ENCODE data around the gene SFRP5.

The SFRP5 gene

DNA sequence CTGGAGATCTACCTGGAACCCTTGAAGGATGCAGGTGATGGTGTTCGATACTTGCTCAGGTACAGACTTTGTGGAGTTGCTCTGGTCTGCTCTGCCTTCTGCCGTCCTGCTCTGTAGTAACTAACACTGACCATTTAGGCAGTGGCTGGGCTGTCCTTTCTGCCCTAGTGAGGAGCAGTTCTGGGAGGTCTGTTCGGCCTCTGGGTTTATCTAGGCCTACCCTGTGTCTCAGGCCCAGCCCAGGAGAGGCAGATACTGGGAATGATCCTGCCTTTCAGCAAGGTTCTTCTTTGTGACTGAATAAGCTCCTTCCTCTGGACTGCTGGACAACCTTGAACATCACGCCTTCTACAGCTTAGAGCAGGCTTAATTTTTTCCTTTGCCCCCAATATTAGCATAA lies 33.2 kb downstream of the SFRP5 start (continued):
- TF ChIP-seq, protein P1, sequence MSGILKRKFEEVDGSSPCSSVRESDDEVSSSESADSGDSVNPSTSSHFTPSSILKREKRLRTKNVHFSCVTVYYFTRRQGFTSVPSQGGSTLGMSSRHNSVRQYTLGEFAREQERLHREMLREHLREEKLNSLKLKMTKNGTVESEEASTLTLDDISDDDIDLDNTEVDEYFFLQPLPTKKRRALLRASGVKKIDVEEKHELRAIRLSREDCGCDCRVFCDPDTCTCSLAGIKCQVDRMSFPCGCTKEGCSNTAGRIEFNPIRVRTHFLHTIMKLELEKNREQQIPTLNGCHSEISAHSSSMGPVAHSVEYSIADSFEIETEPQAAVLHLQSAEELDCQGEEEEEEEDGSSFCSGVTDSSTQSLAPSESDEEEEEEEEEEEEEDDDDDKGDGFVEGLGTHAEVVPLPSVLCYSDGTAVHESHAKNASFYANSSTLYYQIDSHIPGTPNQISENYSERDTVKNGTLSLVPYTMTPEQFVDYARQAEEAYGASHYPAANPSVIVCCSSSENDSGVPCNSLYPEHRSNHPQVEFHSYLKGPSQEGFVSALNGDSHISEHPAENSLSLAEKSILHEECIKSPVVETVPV (CRISPR knock-in tag; IDR thresholded peaks at IDR 0.05), result no peak
- no peak for TF ChIP-seq PPARA (CRISPR knock-in tag; IDR thresholded peaks at IDR 0.05; ENCODE audit: borderline replicate concordance)
- TF ChIP-seq BACH2 (CRISPR knock-in tag; IDR thresholded peaks at IDR 0.05; ENCODE audit: borderline replicate concordance), result no peak
- TF ChIP-seq RARB (CRISPR knock-in tag; IDR thresholded peaks at IDR 0.05), result no peak
- no peak for TF ChIP-seq SNAI2 (CRISPR knock-in tag; IDR thresholded peaks at IDR 0.05)
- TF ChIP-seq TCF4 (CRISPR knock-in tag; IDR thresholded peaks at IDR 0.05; ENCODE audit: borderline replicate concordance), result no peak

DNA sequence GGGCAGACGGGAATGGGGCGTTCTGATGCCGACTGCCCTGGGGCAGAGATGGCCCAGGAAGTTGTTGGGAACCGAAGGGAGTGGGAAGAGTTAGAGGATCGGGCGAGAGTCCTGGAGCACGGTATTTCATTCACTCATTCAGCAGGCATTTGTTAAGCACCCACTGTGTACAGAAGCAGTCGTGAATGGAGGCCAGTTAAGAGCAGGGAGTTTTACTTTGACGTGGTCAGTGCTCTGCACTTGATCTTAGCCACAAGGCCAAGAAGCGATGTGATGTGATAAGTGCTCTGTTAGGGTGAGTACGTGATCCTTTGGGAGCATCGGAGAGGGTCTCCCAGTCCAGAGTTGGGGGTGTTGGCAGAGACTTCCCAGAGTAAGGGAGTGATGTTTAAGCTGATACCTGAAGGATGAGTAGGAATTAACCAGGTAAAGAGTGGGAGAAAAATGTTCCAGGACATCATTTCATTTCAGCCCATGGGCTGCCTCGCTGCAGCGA lies 34.0 kb downstream of the SFRP5 start:
- no peak for TF ChIP-seq ZNF565 (CRISPR knock-in tag; conservative IDR thresholded peaks at IDR 0.05; ENCODE audit: low read depth)
- TF ChIP-seq BACH2 (CRISPR knock-in tag; IDR thresholded peaks at IDR 0.05; ENCODE audit: borderline replicate concordance), result no peak
- TF ChIP-seq ZFP30 (CRISPR knock-in tag; IDR thresholded peaks at IDR 0.05), result no peak
- no peak for TF ChIP-seq SNAI2 (CRISPR knock-in tag; IDR thresholded peaks at IDR 0.05)
- TF ChIP-seq, protein P2, sequence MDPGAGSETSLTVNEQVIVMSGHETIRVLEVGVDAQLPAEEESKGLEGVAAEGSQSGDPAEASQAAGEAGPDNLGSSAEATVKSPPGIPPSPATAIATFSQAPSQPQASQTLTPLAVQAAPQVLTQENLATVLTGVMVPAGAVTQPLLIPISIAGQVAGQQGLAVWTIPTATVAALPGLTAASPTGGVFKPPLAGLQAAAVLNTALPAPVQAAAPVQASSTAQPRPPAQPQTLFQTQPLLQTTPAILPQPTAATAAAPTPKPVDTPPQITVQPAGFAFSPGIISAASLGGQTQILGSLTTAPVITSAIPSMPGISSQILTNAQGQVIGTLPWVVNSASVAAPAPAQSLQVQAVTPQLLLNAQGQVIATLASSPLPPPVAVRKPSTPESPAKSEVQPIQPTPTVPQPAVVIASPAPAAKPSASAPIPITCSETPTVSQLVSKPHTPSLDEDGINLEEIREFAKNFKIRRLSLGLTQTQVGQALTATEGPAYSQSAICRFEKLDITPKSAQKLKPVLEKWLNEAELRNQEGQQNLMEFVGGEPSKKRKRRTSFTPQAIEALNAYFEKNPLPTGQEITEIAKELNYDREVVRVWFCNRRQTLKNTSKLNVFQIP (CRISPR knock-in tag; IDR thresholded peaks at IDR 0.05; ENCODE audit: borderline replicate concordance, low read depth), result no peak
- TF ChIP-seq OSR1 (CRISPR knock-in tag; IDR thresholded peaks at IDR 0.05), result no peak
- no peak for TF ChIP-seq TOX (CRISPR knock-in tag; IDR thresholded peaks at IDR 0.05; ENCODE audit: borderline replicate concordance)
- no peak for TF ChIP-seq PPARA (CRISPR knock-in tag; IDR thresholded peaks at IDR 0.05; ENCODE audit: borderline replicate concordance)
- TF ChIP-seq, protein P3, sequence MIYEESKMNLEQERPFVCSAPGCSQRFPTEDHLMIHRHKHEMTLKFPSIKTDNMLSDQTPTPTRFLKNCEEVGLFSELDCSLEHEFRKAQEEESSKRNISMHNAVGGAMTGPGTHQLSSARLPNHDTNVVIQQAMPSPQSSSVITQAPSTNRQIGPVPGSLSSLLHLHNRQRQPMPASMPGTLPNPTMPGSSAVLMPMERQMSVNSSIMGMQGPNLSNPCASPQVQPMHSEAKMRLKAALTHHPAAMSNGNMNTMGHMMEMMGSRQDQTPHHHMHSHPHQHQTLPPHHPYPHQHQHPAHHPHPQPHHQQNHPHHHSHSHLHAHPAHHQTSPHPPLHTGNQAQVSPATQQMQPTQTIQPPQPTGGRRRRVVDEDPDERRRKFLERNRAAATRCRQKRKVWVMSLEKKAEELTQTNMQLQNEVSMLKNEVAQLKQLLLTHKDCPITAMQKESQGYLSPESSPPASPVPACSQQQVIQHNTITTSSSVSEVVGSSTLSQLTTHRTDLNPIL (CRISPR knock-in tag; IDR thresholded peaks at IDR 0.05; ENCODE audit: low read depth), result no peak
- no peak for ATAC-seq

DNA sequence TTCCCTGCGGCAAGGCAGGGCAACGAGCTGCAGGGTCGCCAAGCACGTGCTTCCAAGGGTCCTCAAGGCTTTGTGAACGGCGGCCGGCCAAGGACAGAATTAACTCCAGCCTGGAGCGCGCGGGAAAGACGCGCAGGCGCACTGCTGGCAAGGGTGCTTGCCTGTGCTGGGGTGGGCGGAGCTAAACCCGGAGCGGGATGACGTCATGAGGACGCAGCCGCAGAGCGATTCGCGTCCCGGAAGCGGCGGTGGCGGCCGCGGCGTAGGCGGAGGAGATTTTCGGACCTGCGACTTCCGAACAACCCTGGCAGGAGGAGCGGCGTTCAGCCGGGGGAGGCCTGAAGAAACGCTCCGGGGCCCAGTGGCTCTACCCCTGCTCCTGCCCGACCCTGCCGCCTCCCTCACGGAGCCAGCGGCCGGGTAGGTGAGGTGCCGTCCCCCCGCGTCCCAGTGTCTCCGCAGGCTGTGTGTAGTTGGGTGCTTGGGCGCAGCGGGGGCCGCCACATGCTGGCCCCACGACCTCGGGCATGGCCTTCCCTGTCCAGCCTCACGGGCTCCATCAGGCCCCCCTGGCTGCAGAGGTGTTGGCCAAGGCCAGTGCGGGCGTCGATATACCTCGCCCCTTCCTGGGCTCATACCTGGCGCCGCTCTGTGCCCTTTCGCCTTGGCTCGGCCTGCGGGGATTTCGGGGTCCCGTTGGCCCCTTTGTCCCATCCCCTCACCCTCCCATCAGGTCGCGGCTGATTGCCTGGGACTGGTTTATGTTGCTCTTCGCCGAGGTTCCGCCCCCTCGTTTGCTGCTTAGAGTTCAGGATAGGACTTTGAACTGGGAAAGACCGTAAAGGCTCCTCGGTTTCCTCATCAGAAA lies 34.7 kb downstream of the SFRP5 start, which contains the start of gene ZFYVE27:
Gene ZFYVE27 (plus strand): TSS at position 227 of the 868 bp plus-strand sequence. CDS start 1,350 bp downstream, outside the sequence.
- TF ChIP-seq ZC3H10 (CRISPR knock-in tag; IDR thresholded peaks at IDR 0.05), result no peak
- TF ChIP-seq, protein P4, sequence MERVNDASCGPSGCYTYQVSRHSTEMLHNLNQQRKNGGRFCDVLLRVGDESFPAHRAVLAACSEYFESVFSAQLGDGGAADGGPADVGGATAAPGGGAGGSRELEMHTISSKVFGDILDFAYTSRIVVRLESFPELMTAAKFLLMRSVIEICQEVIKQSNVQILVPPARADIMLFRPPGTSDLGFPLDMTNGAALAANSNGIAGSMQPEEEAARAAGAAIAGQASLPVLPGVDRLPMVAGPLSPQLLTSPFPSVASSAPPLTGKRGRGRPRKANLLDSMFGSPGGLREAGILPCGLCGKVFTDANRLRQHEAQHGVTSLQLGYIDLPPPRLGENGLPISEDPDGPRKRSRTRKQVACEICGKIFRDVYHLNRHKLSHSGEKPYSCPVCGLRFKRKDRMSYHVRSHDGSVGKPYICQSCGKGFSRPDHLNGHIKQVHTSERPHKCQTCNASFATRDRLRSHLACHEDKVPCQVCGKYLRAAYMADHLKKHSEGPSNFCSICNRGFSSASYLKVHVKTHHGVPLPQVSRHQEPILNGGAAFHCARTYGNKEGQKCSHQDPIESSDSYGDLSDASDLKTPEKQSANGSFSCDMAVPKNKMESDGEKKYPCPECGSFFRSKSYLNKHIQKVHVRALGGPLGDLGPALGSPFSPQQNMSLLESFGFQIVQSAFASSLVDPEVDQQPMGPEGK (CRISPR knock-in tag; IDR thresholded peaks at IDR 0.05; ENCODE audit: borderline replicate concordance), result no peak
- TF ChIP-seq ZNF565 (CRISPR knock-in tag; conservative IDR thresholded peaks at IDR 0.05; ENCODE audit: low read depth), result 0 out of 2 replicates have a peak, but pooled peaks have one; percentile 49
- TF ChIP-seq TOX (CRISPR knock-in tag; IDR thresholded peaks at IDR 0.05; ENCODE audit: borderline replicate concordance), result no peak
- TF ChIP-seq SNAI2 (CRISPR knock-in tag; IDR thresholded peaks at IDR 0.05), result peak; percentile 88
- TF ChIP-seq PPARA (CRISPR knock-in tag; IDR thresholded peaks at IDR 0.05; ENCODE audit: borderline replicate concordance), result peak; percentile 49; the same call in 1 of the 2 replicates
- no peak for TF ChIP-seq RARB (CRISPR knock-in tag; IDR thresholded peaks at IDR 0.05)
- no peak for TF ChIP-seq ESRRG (CRISPR knock-in tag; IDR thresholded peaks at IDR 0.05)
- TF ChIP-seq ARNTL (CRISPR knock-in tag; IDR thresholded peaks at IDR 0.05; ENCODE audit: borderline replicate concordance, low read depth), result no peak
- 0 out of 2 replicates have a peak, but pooled peaks have one; percentile 49 for TF ChIP-seq CSDC2 (CRISPR knock-in tag; IDR thresholded peaks at IDR 0.05)
- TF ChIP-seq, protein P3 (CRISPR knock-in tag; IDR thresholded peaks at IDR 0.05; ENCODE audit: low read depth), result peak; percentile 58; the same call in 1 of the 2 replicates
- peak; percentile 67; the same call in 1 of the 2 replicates for TF ChIP-seq ZFP3 (CRISPR knock-in tag; IDR thresholded peaks at IDR 0.05)
- TF ChIP-seq, protein P5, sequence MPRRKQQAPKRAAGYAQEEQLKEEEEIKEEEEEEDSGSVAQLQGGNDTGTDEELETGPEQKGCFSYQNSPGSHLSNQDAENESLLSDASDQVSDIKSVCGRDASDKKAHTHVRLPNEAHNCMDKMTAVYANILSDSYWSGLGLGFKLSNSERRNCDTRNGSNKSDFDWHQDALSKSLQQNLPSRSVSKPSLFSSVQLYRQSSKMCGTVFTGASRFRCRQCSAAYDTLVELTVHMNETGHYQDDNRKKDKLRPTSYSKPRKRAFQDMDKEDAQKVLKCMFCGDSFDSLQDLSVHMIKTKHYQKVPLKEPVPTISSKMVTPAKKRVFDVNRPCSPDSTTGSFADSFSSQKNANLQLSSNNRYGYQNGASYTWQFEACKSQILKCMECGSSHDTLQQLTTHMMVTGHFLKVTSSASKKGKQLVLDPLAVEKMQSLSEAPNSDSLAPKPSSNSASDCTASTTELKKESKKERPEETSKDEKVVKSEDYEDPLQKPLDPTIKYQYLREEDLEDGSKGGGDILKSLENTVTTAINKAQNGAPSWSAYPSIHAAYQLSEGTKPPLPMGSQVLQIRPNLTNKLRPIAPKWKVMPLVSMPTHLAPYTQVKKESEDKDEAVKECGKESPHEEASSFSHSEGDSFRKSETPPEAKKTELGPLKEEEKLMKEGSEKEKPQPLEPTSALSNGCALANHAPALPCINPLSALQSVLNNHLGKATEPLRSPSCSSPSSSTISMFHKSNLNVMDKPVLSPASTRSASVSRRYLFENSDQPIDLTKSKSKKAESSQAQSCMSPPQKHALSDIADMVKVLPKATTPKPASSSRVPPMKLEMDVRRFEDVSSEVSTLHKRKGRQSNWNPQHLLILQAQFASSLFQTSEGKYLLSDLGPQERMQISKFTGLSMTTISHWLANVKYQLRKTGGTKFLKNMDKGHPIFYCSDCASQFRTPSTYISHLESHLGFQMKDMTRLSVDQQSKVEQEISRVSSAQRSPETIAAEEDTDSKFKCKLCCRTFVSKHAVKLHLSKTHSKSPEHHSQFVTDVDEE (CRISPR knock-in tag; IDR thresholded peaks at IDR 0.05), result peak; percentile 69; the same call in 1 of the 2 replicates
- 0 out of 2 replicates have a peak, but pooled peaks have one; percentile 37 for TF ChIP-seq ZFP30 (CRISPR knock-in tag; IDR thresholded peaks at IDR 0.05)
- TF ChIP-seq BACH2 (CRISPR knock-in tag; IDR thresholded peaks at IDR 0.05; ENCODE audit: borderline replicate concordance), result peak; percentile 78
- TF ChIP-seq OSR1 (CRISPR knock-in tag; IDR thresholded peaks at IDR 0.05), result no peak
- no peak for TF ChIP-seq ISL1 (CRISPR knock-in tag; IDR thresholded peaks at IDR 0.05)
- 0 out of 2 replicates have a peak, but pooled peaks have one; percentile 16 for TF ChIP-seq ZNF70 (CRISPR knock-in tag; IDR thresholded peaks at IDR 0.05)
- peak; percentile 85 for ATAC-seq
